ENCODE results near the gene TCTN1. TPM values are rescaled to one million over a fixed set of nuclear protein-coding genes. Genes with fewer than 3 reads are reported as not detected.

TCTN1 gene
- total and polyA plus RNA-seq, 2 of the 13 experiments (the other 11 are each of a cell fraction or from before 2014, with no cell fraction given) = 13.6 to 16.0 TPM

DNA sequence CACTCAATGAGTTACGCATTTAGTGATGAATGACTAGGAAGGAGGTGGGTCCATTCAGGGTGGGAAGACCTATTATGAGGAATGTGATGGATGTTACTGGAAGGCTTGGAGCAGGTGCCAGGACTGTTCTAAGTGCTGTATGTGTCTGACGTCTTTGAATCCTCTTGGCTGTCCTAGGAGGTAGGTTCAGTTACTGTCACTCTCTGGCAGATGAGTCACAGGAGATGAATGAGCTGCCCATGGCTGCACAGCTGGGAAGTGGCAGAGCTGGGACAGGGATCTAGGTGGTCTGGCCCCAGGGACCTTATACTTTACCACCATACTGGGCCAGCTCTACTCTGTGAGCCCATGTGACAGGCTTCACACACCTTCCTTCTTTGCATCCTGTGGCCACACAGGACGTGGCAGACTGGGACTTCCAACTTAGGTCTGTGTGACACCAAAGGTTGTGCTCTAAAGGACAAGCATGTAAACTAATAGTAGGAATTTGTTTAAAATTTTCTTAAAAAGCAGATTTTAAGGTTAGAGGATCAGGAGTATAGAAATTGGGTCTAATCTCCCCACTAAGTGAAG is 24.0 kb downstream of the TCTN1 start:
- H3K27me3 ChIP-seq (ENCODE audit: control insufficient read depth in 1 of 2, insufficient read depth in 2 of 2, low read length in 2 of 2) = no peaks in the 10 kb centered on the region
- H3K4me1 ChIP-seq (ENCODE audit: insufficient read depth, low read length) = no peaks in the 10 kb centered on the region
- no peak overlapping the region for H3K4me3 ChIP-seq (replicated peaks in 1 of 3; ENCODE audit: insufficient read depth in 1 of 3, low read depth in 2 of 3, low read length in 3 of 3)
- H3K79me2 ChIP-seq (ENCODE audit: insufficient read depth, low read length) = no peaks in the 10 kb centered on the region
- no peaks in the 10 kb centered on the region for H4K20me1 ChIP-seq (ENCODE audit: insufficient read depth, low read length)
- no peak overlapping the region for H3K27ac ChIP-seq (ENCODE audit: extremely low read length, insufficient read depth, low read length)
- WGBS (ENCODE audit: low lambda C conversion rate) = 95% methylated on average over 3 of the region's 3 CpGs
- peaks cover 0 to 3% of the 10 kb centered on the region in 2 experiments; a peak in 2 of 5 replicates for H3K36me3 ChIP-seq (replicated peaks in 1 of 2; ENCODE audit: control insufficient read depth in 1 of 2, insufficient read depth in 2 of 2, low read length in 2 of 2)
- no peak overlapping the region for H3K4me2 ChIP-seq (ENCODE audit: low read depth, low read length)
- ChIA-PET POLR2A (no interaction called here), CTCF (ENCODE audit: low intra/inter-chr PET ratio, low total read pairs) (no interaction called here)
- no TSS peak for BruUV-seq (replicated peaks)
- no peak overlapping the region for H3K9ac ChIP-seq (ENCODE audit: insufficient read depth, low read depth, low read length)
- no peak for DNase-seq (ENCODE audit: low spot score)
- in situ Hi-C loops (cut with HindIII; ENCODE audit: extremely low pct_ligation_motif_present, low pct_unique_long_range_greater_than_20kb) (no loop called here), intact Hi-C loops (cut with micrococcal nuclease; ENCODE audit: unreplicated experiment) (no loop called here)
- no peaks in the 10 kb centered on the region for H3K9me3 ChIP-seq (ENCODE audit: low read length)
- no peak for ATAC-seq
- no peak for TF ChIP-seq ZNF24 (IDR thresholded peaks at IDR 0.05)
- TF ChIP-seq ZNF558 (CRISPR knock-in tag; IDR thresholded peaks at IDR 0.05; ENCODE audit: borderline replicate concordance) = no peak
- no peak for TF ChIP-seq IRX3 (CRISPR knock-in tag; IDR thresholded peaks at IDR 0.05; ENCODE audit: borderline replicate concordance, low read depth)
- TF ChIP-seq, protein P1, sequence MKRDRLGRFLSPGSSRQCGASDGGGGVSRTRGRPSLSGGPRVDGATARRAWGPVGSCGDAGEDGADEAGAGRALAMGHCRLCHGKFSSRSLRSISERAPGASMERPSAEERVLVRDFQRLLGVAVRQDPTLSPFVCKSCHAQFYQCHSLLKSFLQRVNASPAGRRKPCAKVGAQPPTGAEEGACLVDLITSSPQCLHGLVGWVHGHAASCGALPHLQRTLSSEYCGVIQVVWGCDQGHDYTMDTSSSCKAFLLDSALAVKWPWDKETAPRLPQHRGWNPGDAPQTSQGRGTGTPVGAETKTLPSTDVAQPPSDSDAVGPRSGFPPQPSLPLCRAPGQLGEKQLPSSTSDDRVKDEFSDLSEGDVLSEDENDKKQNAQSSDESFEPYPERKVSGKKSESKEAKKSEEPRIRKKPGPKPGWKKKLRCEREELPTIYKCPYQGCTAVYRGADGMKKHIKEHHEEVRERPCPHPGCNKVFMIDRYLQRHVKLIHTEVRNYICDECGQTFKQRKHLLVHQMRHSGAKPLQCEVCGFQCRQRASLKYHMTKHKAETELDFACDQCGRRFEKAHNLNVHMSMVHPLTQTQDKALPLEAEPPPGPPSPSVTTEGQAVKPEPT (CRISPR knock-in tag; IDR thresholded peaks at IDR 0.05; ENCODE audit: low read depth) = no peak
- TF ChIP-seq IKZF4 (CRISPR knock-in tag; IDR thresholded peaks at IDR 0.05; ENCODE audit: borderline replicate concordance, low read depth, not compliant biosample characterization) = no peak
- no peak for TF ChIP-seq USF2 (IDR thresholded peaks at IDR 0.05; ENCODE audit: low read depth, low read length)
- no peak for TF ChIP-seq USF2 (CRISPR knock-in tag; IDR thresholded peaks at IDR 0.05; ENCODE audit: borderline replicate concordance)
- TF ChIP-seq ZNF850 (CRISPR knock-in tag; conservative IDR thresholded peaks at IDR 0.05) = no peak
- TF ChIP-seq, protein P2, sequence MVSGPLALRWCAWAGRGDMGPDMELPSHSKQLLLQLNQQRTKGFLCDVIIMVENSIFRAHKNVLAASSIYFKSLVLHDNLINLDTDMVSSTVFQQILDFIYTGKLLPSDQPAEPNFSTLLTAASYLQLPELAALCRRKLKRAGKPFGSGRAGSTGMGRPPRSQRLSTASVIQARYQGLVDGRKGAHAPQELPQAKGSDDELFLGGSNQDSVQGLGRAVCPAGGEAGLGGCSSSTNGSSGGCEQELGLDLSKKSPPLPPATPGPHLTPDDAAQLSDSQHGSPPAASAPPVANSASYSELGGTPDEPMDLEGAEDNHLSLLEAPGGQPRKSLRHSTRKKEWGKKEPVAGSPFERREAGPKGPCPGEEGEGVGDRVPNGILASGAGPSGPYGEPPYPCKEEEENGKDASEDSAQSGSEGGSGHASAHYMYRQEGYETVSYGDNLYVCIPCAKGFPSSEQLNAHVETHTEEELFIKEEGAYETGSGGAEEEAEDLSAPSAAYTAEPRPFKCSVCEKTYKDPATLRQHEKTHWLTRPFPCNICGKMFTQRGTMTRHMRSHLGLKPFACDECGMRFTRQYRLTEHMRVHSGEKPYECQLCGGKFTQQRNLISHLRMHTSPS (CRISPR knock-in tag; IDR thresholded peaks at IDR 0.05; ENCODE audit: low read depth) = no peak
- no peak for TF ChIP-seq CTCF (CRISPR knock-in tag; IDR thresholded peaks at IDR 0.05)
- no peak overlapping the region for H2AFZ ChIP-seq (ENCODE audit: low read length)
- FAIRE-seq = no peak
